Ammon's horn (tissue), 1 donor: ENCODE results near the gene SNRPD1.
A peak's percentile ranks its signal among the peaks of the same experiment; 100 is the strongest.
"Not testable (repeated sequence)": the region's sequence is repeated elsewhere in the genome, so short reads cannot be mapped to it uniquely, and the experiment has no call there.

ENCODE experiments used
- DNase-seq: peaks from one replicate; pipeline ENCODE4 v3.0.0-alpha.2; 2016; ENCODE audit warnings: low spot score

Gene SNRPD1

GRCh38 chr18:21636769-21637168, 24.7 kb downstream of the SNRPD1 start:
- DNase-seq = no peak

- no peak for DNase-seq
Observed at GRCh38 chr18:21638822-21639221, 26.7 kb downstream of the SNRPD1 start.

GRCh38 chr18:21640375-21640774, 28.3 kb downstream of the SNRPD1 start:
- DNase-seq = not testable (repeated sequence)

DNA sequence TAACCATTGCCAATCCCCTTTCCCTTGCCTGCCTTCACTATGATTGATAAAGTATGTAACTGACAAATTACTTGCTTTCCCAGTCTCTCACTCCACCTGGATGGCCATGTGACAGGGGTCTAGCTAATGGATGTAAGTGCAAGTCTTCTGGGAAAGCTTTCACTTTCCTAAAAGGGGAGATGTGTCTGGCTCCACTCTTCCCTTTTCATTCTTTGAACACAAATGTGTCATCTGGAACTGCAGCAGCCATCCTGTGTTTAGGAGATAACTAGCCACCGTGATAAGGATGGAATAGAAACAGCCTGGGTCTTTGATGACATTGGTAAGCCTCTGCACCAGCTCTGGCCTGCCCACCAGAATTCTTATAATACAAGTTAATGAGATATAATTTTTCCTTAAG, 38.2 kb downstream of the SNRPD1 start:
- no peak for DNase-seq

- DNase-seq = no peak
Observed at GRCh38 chr18:21652073-21652472, 40.0 kb downstream of the SNRPD1 start.

- DNase-seq = no peak
Observed at GRCh38 chr18:21653361-21653760, 41.2 kb downstream of the SNRPD1 start.

DNA sequence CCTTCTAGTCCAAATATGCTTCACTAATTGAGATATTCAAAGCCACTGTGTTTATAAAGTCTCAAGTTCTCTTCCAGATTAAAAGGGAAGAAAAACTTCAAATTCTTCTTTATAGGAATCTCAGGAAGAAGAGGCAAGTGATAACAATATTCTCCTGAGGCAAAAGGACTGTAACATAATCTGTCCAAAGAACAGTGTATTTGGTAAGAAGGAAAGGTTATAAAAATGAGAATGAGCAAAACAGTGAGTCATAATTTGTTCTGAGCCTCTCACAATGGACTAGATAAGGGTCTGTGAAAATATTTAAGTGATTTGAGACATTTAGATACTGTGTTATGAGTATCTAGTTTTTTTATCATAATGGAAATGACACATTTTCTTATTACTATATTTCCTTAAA, 44.3 kb downstream of the SNRPD1 start:
- DNase-seq = no peak

GRCh38 chr18:21660078-21660477, 48.0 kb downstream of the SNRPD1 start:
- no peak for DNase-seq

- no peak for DNase-seq
Observed at GRCh38 chr18:21662581-21662980, 50.5 kb downstream of the SNRPD1 start.

DNA sequence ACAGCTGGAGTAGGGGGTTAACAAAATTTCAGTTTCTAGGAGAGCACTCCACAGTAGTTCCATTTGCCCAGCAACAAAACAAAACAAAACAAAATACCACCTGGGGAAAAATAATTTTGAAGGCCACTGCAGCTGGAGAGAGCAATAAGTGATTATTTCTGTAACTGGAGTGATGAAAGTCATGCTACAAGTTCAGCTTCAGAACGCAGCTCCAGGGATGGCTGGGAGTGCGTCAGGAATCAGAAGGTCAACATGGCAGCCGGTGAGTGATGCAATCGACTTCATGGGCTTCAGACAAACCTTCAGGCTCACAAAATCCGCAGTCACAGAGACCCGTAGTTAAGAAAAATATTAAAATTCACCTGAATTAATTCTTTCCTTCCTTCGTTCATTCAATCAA, 51.5 kb downstream of the SNRPD1 start:
- DNase-seq = no peak

DNA sequence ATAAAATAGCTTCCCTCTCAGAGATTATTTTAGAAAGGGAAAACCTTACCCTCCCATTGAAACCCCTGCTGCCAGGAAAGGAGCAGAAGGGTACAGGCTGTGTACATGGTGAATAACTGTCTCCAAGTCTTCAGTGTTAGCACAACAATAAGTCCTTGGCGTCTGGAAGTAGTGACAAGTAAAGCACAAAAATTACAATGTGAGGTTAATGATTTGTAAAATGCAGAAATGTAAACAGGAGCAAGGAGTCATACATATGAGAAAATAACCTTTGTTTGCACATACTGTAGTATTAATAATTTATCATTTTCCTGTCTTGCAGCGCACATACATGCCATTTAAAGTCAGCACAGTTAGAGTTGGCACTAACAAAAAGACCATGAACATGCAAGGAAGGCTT, 52.0 kb downstream of the SNRPD1 start:
- no peak for DNase-seq

- no peak for DNase-seq
Observed at GRCh38 chr18:21669736-21670285, 57.7 kb downstream of the SNRPD1 start.

GRCh38 chr18:21672521-21673267, 60.6 kb downstream of the SNRPD1 start:
- peak; percentile 10 for DNase-seq

DNA sequence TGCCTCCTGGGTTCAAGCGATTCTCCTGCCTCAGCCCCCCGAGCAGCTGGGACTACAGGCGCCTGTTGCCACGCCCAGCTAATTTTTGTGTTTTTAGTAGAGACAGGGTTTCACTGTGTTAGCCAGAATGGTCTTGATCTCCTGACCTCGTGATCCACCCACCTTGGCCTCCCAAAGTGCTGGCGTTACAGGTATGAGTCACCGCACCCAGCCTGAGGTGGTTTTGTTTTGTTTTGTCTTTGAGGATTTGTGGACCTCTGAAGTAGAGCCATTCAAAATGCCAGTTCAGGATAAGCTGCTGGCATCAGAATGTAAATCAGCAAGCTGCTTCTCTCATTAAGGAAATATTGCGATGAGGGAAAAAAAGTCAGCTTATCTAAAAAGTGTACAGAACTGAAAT, 63.2 kb downstream of the SNRPD1 start:
- not testable (repeated sequence) for DNase-seq

- DNase-seq = no peak
Observed at GRCh38 chr18:21678859-21679258, 66.7 kb downstream of the SNRPD1 start.

DNA sequence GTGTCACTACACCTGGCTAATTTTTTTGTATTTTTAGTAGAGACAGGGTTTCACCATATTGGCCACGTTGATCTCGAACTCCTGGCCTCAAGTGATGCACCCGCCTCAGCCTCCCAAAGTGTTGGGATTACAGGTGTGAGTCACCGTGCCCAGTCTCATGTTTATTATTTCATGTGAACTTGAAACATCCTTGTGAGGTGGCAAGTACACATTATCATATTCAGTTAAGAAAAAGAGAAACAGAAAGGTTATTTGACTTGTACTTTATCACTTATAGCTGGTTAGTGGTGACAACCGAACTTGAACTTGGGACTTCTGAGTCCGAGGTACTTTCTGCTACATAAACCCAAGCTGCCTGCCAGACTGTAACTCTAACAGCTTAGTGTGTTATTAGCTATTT, 68.0 kb downstream of the SNRPD1 start:
- DNase-seq = no peak

DNA sequence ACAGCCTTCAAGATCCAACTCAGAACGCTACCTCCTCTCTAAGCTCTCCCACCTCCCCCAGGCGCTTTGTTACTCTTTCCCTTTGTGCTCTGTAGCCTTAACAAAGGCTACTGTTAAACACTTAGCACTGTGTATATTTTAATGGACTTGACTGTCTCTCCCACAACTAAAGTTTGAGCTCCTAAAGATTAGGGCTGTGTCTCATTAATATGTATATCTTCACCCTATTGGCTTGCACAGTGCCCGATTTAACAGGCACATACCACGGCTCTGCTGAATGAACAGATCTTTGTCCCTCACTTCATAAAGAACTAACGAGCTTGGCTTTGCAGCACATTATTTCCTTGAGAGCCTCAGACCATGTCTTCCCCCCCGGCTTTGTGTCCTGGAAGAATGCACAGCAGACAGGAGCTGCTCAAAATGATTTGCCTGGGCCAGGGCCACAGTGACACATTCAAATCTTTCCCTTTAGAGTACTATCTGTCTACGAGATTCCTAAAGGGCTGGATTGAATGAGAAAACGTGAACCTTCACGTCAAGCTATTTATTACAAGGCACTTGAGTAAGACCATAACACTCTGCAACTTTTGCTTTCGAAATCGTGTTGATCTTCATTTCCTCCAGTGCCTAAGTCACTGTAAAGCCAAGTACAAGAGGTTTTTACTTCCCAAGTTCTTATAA, 70.4 kb downstream of the SNRPD1 start:
- peak; percentile 60 for DNase-seq
